Measurements from ENCODE around the gene RANBP17.

The RANBP17 gene

DNA sequence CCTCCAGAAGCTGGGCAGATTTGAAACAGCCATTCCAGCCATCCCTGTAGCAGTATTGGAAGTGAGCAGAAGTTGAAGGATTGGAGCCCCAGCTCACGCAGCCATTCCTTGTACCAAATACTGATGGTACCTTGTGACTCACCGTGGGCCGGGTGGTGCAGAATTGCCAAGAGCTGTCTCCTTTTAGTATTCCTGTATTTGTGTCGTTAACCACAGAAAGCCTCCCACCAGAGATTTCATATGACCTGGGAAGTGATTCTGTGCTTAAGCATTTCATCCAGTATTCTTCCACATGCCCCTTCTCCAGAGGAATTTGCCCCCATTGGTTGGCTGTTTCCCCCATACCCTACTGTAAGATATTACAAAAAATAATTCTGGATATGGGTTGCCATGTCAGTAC lies 429.6 kb downstream of the RANBP17 start:
- H3K36me3 ChIP-seq (ENCODE audit: control insufficient read depth in 2 of 2, insufficient read depth in 1 of 2, low read length in 2 of 2), result no peaks in the 10 kb centered on the region
- no peaks in the 10 kb centered on the region for H3K9me3 ChIP-seq (ENCODE audit: control insufficient read depth, insufficient read depth, low read depth, low read length)
- H3K4me3 ChIP-seq (ENCODE audit: low read depth, low read length), result no peak overlapping the region
- no peak overlapping the region for H3K27ac ChIP-seq (ENCODE audit: extremely low read depth, low read depth, low read length)
- CTCF ChIA-PET, result interaction anchor here (1.1 to 2.0 kb wide), 2 partner anchors 9 to 51 kb away, joined by 3 to 4 read pairs; no protein-coding TSS in a partner anchor
- POLR2A ChIA-PET, result no interaction called here
- peaks cover 15% of the 10 kb centered on the region for H3K4me1 ChIP-seq (ENCODE audit: control insufficient read depth, insufficient read depth, low read length)
- TF ChIP-seq ZNF10 (tag by site-specific recombination; IDR thresholded peaks at IDR 0.05) (no peak), ZNF174 (tag by site-specific recombination; IDR thresholded peaks at IDR 0.05) (no peak), ZNF623 (tag by site-specific recombination; IDR thresholded peaks at IDR 0.05) (no peak), ZNF610 (tag by site-specific recombination; IDR thresholded peaks at IDR 0.05; ENCODE audit: borderline replicate concordance) (no peak), ZNF274 (IDR thresholded peaks at IDR 0.05; ENCODE audit: low read length) (no peak), ZNF274 (tag by site-specific recombination; IDR thresholded peaks at IDR 0.05; ENCODE audit: borderline replicate concordance) (no peak), WT1 (tag by site-specific recombination; IDR thresholded peaks at IDR 0.05) (no peak), ZNF223 (tag by site-specific recombination; IDR thresholded peaks at IDR 0.05) (no peak), ZNF37A (tag by site-specific recombination; IDR thresholded peaks at IDR 0.05) (no peak), MZF1 (tag by site-specific recombination; IDR thresholded peaks at IDR 0.05; ENCODE audit: borderline replicate concordance) (no peak), ZNF791 (tag by site-specific recombination; IDR thresholded peaks at IDR 0.05) (no peak), ZNF184 (tag by site-specific recombination; IDR thresholded peaks at IDR 0.05) (no peak), ZNF510 (tag by site-specific recombination; IDR thresholded peaks at IDR 0.05; ENCODE audit: insufficient replicate concordance) (no peak)
- TF ChIP-seq, protein P1, sequence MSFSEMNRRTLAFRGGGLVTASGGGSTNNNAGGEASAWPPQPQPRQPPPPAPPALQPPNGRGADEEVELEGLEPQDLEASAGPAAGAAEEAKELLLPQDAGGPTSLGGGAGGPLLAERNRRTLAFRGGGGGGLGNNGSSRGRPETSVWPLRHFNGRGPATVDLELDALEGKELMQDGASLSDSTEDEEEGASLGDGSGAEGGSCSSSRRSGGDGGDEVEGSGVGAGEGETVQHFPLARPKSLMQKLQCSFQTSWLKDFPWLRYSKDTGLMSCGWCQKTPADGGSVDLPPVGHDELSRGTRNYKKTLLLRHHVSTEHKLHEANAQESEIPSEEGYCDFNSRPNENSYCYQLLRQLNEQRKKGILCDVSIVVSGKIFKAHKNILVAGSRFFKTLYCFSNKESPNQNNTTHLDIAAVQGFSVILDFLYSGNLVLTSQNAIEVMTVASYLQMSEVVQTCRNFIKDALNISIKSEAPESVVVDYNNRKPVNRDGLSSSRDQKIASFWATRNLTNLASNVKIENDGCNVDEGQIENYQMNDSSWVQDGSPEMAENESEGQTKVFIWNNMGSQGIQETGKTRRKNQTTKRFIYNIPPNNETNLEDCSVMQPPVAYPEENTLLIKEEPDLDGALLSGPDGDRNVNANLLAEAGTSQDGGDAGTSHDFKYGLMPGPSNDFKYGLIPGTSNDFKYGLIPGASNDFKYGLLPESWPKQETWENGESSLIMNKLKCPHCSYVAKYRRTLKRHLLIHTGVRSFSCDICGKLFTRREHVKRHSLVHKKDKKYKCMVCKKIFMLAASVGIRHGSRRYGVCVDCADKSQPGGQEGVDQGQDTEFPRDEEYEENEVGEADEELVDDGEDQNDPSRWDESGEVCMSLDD (tag by site-specific recombination; IDR thresholded peaks at IDR 0.05), result no peak
- TF ChIP-seq, protein P2, sequence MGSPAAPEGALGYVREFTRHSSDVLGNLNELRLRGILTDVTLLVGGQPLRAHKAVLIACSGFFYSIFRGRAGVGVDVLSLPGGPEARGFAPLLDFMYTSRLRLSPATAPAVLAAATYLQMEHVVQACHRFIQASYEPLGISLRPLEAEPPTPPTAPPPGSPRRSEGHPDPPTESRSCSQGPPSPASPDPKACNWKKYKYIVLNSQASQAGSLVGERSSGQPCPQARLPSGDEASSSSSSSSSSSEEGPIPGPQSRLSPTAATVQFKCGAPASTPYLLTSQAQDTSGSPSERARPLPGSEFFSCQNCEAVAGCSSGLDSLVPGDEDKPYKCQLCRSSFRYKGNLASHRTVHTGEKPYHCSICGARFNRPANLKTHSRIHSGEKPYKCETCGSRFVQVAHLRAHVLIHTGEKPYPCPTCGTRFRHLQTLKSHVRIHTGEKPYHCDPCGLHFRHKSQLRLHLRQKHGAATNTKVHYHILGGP (tag by site-specific recombination; IDR thresholded peaks at IDR 0.05), result no peak
- TF ChIP-seq, protein P3, sequence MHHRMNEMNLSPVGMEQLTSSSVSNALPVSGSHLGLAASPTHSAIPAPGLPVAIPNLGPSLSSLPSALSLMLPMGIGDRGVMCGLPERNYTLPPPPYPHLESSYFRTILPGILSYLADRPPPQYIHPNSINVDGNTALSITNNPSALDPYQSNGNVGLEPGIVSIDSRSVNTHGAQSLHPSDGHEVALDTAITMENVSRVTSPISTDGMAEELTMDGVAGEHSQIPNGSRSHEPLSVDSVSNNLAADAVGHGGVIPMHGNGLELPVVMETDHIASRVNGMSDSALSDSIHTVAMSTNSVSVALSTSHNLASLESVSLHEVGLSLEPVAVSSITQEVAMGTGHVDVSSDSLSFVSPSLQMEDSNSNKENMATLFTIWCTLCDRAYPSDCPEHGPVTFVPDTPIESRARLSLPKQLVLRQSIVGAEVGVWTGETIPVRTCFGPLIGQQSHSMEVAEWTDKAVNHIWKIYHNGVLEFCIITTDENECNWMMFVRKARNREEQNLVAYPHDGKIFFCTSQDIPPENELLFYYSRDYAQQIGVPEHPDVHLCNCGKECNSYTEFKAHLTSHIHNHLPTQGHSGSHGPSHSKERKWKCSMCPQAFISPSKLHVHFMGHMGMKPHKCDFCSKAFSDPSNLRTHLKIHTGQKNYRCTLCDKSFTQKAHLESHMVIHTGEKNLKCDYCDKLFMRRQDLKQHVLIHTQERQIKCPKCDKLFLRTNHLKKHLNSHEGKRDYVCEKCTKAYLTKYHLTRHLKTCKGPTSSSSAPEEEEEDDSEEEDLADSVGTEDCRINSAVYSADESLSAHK (tag by site-specific recombination; IDR thresholded peaks at IDR 0.05), result no peak
- TF ChIP-seq, protein P4, sequence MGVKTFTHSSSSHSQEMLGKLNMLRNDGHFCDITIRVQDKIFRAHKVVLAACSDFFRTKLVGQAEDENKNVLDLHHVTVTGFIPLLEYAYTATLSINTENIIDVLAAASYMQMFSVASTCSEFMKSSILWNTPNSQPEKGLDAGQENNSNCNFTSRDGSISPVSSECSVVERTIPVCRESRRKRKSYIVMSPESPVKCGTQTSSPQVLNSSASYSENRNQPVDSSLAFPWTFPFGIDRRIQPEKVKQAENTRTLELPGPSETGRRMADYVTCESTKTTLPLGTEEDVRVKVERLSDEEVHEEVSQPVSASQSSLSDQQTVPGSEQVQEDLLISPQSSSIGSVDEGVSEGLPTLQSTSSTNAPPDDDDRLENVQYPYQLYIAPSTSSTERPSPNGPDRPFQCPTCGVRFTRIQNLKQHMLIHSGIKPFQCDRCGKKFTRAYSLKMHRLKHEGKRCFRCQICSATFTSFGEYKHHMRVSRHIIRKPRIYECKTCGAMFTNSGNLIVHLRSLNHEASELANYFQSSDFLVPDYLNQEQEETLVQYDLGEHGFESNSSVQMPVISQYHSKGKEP (tag by site-specific recombination; IDR thresholded peaks at IDR 0.05), result no peak
- TF ChIP-seq, protein P5, sequence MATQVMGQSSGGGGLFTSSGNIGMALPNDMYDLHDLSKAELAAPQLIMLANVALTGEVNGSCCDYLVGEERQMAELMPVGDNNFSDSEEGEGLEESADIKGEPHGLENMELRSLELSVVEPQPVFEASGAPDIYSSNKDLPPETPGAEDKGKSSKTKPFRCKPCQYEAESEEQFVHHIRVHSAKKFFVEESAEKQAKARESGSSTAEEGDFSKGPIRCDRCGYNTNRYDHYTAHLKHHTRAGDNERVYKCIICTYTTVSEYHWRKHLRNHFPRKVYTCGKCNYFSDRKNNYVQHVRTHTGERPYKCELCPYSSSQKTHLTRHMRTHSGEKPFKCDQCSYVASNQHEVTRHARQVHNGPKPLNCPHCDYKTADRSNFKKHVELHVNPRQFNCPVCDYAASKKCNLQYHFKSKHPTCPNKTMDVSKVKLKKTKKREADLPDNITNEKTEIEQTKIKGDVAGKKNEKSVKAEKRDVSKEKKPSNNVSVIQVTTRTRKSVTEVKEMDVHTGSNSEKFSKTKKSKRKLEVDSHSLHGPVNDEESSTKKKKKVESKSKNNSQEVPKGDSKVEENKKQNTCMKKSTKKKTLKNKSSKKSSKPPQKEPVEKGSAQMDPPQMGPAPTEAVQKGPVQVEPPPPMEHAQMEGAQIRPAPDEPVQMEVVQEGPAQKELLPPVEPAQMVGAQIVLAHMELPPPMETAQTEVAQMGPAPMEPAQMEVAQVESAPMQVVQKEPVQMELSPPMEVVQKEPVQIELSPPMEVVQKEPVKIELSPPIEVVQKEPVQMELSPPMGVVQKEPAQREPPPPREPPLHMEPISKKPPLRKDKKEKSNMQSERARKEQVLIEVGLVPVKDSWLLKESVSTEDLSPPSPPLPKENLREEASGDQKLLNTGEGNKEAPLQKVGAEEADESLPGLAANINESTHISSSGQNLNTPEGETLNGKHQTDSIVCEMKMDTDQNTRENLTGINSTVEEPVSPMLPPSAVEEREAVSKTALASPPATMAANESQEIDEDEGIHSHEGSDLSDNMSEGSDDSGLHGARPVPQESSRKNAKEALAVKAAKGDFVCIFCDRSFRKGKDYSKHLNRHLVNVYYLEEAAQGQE (tag by site-specific recombination; IDR thresholded peaks at IDR 0.05), result no peak
- TF ChIP-seq, protein P6, sequence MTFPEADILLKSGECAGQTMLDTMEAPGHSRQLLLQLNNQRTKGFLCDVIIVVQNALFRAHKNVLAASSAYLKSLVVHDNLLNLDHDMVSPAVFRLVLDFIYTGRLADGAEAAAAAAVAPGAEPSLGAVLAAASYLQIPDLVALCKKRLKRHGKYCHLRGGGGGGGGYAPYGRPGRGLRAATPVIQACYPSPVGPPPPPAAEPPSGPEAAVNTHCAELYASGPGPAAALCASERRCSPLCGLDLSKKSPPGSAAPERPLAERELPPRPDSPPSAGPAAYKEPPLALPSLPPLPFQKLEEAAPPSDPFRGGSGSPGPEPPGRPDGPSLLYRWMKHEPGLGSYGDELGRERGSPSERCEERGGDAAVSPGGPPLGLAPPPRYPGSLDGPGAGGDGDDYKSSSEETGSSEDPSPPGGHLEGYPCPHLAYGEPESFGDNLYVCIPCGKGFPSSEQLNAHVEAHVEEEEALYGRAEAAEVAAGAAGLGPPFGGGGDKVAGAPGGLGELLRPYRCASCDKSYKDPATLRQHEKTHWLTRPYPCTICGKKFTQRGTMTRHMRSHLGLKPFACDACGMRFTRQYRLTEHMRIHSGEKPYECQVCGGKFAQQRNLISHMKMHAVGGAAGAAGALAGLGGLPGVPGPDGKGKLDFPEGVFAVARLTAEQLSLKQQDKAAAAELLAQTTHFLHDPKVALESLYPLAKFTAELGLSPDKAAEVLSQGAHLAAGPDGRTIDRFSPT (tag by site-specific recombination; IDR thresholded peaks at IDR 0.05), result no peak
- TF ChIP-seq, protein P7, sequence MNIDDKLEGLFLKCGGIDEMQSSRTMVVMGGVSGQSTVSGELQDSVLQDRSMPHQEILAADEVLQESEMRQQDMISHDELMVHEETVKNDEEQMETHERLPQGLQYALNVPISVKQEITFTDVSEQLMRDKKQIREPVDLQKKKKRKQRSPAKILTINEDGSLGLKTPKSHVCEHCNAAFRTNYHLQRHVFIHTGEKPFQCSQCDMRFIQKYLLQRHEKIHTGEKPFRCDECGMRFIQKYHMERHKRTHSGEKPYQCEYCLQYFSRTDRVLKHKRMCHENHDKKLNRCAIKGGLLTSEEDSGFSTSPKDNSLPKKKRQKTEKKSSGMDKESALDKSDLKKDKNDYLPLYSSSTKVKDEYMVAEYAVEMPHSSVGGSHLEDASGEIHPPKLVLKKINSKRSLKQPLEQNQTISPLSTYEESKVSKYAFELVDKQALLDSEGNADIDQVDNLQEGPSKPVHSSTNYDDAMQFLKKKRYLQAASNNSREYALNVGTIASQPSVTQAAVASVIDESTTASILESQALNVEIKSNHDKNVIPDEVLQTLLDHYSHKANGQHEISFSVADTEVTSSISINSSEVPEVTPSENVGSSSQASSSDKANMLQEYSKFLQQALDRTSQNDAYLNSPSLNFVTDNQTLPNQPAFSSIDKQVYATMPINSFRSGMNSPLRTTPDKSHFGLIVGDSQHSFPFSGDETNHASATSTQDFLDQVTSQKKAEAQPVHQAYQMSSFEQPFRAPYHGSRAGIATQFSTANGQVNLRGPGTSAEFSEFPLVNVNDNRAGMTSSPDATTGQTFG (tag by site-specific recombination; IDR thresholded peaks at IDR 0.05; ENCODE audit: borderline replicate concordance), result no peak
